ENCODE data around the gene MMUT.

The MMUT gene

GRCh38 chr6:49462927-49463611 is at the start of gene MMUT, which contains the start of gene CENPQ:
Gene MMUT, minus strand, starts transcription at chr6:49463253. Its CDS starts 3,787 bp downstream, at chr6:49459466.
Gene CENPQ, plus strand, starts transcription at chr6:49463370. Its CDS starts 6,807 bp downstream, at chr6:49470177.
- DNase-seq (ENCODE audit: low read depth, low spot score) = peak; percentile 93
- H3K4me3 ChIP-seq (ENCODE audit: low read depth, low read length) = peak within 1 kb of the TSS; percentile 99
- in situ Hi-C loops (cut with HindIII; ENCODE audit: low sequenced_read_pairs) = no loop called here
- no peak for TF ChIP-seq CTCF (IDR thresholded peaks at IDR 0.05; ENCODE audit: low read depth, low read length)

GRCh38 chr6:49509342-49509741 is 46.3 kb upstream of the MMUT start:
- DNase-seq (ENCODE audit: low read depth, low spot score) = no peak
- in situ Hi-C loops (cut with HindIII; ENCODE audit: low sequenced_read_pairs) = no loop called here
- H3K4me3 ChIP-seq (ENCODE audit: low read depth, low read length) = no peak overlapping the region
- TF ChIP-seq CTCF (IDR thresholded peaks at IDR 0.05; ENCODE audit: low read depth, low read length) = no peak

GRCh38 chr6:49506569-49507111 is 43.6 kb upstream of the MMUT start:
- no peak for TF ChIP-seq CTCF (IDR thresholded peaks at IDR 0.05; ENCODE audit: low read depth, low read length)
- no peak overlapping the region for H3K4me3 ChIP-seq (ENCODE audit: low read depth, low read length)
- in situ Hi-C loops (cut with HindIII; ENCODE audit: low sequenced_read_pairs) = no loop called here

GRCh38 chr6:49504666-49505065 is 41.6 kb upstream of the MMUT start:
- in situ Hi-C loops (cut with HindIII; ENCODE audit: low sequenced_read_pairs) = no loop called here
- no peak for TF ChIP-seq CTCF (IDR thresholded peaks at IDR 0.05; ENCODE audit: low read depth, low read length)
- no peak overlapping the region for H3K4me3 ChIP-seq (ENCODE audit: low read depth, low read length)
- DNase-seq (ENCODE audit: low read depth, low spot score) = no peak

More at GRCh38 chr6:49506569-49507111, 43.6 kb upstream of the MMUT start:
- no peak for DNase-seq (ENCODE audit: low read depth, low spot score)

GRCh38 chr6:49499623-49500022 is 36.6 kb upstream of the MMUT start, which contains the start of gene GLYATL3:
Gene GLYATL3, plus strand, starts transcription at chr6:49499923. Its CDS starts 12,068 bp downstream, at chr6:49511991.
- no peak for TF ChIP-seq CTCF (IDR thresholded peaks at IDR 0.05; ENCODE audit: low read depth, low read length)

GRCh38 chr6:49499126-49499525 is 36.1 kb upstream of the MMUT start:
- TF ChIP-seq CTCF (IDR thresholded peaks at IDR 0.05; ENCODE audit: low read depth, low read length) = no peak
- in situ Hi-C loops (cut with HindIII; ENCODE audit: low sequenced_read_pairs) = no loop called here
- no peak for DNase-seq (ENCODE audit: low read depth, low spot score)
- no peak overlapping the region for H3K4me3 ChIP-seq (ENCODE audit: low read depth, low read length)

More at GRCh38 chr6:49499623-49500022, 36.6 kb upstream of the MMUT start, which contains the start of gene GLYATL3:
- in situ Hi-C loops (cut with HindIII; ENCODE audit: low sequenced_read_pairs) = no loop called here
- no peak for DNase-seq (ENCODE audit: low read depth, low spot score)
- H3K4me3 ChIP-seq (ENCODE audit: low read depth, low read length) = no peak within 1 kb of the TSS
